ENCODE data around the gene DOCK3. TPM values are rescaled to one million over a fixed set of nuclear protein-coding genes. Genes with fewer than 3 reads are reported as not detected.

Gene DOCK3
- total RNA-seq, 1 donor from 2014 or later, result 10.0 TPM

DNA sequence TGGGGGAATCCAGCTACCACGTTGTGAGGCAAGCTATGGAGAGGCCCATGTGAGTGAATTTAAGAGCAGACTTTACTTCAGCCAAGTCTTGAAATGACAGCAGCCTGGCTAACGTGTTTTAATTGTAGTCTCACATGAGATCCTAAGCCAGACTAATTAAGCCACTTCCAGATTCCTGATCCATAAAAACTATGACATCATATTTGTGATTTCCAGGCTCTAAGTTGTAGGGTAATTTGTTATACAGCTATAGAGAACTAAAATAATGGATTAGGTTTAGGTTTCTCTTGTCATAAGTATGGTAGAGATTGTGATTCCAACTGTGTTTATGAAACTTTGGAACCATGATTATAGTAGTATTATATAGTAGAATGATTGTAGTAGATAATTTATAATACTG, 329.5 kb downstream of the DOCK3 start:
- H3K4me3 Mint-ChIP-seq (ENCODE audit: low read depth), result no peak overlapping the region
- peaks cover 2% of the 10 kb centered on the region for H3K36me3 Mint-ChIP-seq (ENCODE audit: insufficient read depth)
- H3K4me1 Mint-ChIP-seq (ENCODE audit: low read depth), result peaks cover 10% of the 10 kb centered on the region
- TF ChIP-seq, protein P1, sequence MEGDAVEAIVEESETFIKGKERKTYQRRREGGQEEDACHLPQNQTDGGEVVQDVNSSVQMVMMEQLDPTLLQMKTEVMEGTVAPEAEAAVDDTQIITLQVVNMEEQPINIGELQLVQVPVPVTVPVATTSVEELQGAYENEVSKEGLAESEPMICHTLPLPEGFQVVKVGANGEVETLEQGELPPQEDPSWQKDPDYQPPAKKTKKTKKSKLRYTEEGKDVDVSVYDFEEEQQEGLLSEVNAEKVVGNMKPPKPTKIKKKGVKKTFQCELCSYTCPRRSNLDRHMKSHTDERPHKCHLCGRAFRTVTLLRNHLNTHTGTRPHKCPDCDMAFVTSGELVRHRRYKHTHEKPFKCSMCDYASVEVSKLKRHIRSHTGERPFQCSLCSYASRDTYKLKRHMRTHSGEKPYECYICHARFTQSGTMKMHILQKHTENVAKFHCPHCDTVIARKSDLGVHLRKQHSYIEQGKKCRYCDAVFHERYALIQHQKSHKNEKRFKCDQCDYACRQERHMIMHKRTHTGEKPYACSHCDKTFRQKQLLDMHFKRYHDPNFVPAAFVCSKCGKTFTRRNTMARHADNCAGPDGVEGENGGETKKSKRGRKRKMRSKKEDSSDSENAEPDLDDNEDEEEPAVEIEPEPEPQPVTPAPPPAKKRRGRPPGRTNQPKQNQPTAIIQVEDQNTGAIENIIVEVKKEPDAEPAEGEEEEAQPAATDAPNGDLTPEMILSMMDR (IDR thresholded peaks at IDR 0.05; ENCODE audit: unreplicated experiment), result no peak
- peaks cover 4% of the 10 kb centered on the region for H3K9me3 Mint-ChIP-seq (ENCODE audit: low read depth)
- no peak overlapping the region for H3K27ac Mint-ChIP-seq
- no peaks in the 10 kb centered on the region for H3K27me3 Mint-ChIP-seq
- no peak for DNase-seq (ENCODE audit: low spot score, unreplicated experiment)

DNA sequence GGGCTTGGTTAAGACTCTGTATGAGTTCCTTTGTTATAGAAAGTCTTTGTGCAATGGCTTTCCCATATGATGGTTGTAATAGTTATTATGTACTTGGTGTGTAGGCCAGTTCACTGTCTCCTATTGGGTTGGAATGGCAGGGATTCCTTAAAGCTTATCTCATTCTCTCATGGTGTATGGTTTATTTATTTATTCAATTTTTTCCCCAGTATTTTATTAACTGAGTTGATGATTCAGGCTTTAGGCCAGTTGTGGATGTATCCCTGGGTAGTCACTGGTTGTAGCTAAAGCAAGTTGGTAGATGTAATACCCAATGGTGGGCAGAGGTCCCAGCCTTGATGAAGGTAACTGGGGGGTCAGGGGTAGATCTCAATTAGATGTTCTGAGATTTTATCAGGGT, 349.4 kb downstream of the DOCK3 start:
- Mint-ChIP-seq H3K4me3 (ENCODE audit: low read depth) (no peak overlapping the region), H3K27me3 (no peaks in the 10 kb centered on the region), H3K4me1 (ENCODE audit: low read depth) (peaks cover 13% of the 10 kb centered on the region), H3K36me3 (ENCODE audit: insufficient read depth) (peaks cover 3% of the 10 kb centered on the region), H3K9me3 (ENCODE audit: low read depth) (peaks cover 26% of the 10 kb centered on the region), H3K27ac (no peak overlapping the region)
- no peak for DNase-seq (ENCODE audit: low spot score, unreplicated experiment)
- TF ChIP-seq, protein P1 (IDR thresholded peaks at IDR 0.05; ENCODE audit: unreplicated experiment), result no peak

DNA sequence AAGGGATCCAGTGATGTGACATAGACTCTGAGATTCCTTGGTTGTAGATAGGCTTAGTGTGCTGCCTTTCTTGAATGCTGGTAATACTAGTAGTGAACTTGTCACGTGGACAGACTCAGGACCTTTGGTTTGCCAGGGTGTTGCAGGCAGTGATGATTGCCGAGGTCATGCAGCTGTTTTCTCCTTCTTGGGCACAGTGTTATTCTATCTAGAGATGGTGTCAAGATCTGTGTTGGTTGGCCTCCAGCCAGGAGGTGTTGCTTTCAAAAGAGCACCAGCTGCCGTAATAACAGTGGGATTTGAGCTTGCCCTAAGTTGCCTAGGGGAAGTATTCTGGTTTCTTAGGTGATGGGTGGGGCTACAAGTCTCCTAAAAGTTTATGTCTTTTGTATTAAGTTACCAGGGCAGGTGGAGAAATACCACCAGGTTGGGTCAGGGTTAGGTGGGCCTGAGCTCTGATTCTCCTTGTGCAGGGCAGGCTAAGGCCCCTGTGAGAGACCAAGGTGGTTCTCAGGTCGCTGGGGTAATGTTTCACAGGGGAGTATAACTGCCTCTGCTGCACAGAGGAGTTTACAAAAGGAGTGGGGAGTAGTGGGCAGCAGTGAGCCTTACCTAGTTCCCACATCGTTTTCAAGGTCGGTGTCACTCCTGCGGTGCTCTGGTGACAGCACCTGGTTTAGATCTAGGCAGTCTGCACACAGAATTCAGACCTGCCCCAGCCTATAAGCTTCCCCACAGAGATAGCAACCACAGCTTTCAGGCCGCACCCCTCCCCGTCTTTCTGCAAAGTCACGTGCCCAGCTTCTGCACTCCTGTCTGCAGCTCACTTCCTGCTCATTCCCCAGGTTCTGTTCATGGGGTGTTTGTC, 350.3 kb downstream of the DOCK3 start:
- peaks cover 4% of the 10 kb centered on the region for H3K36me3 Mint-ChIP-seq (ENCODE audit: insufficient read depth)
- no peak for DNase-seq (ENCODE audit: low spot score, unreplicated experiment)
- no peak overlapping the region for H3K27ac Mint-ChIP-seq
- H3K9me3 Mint-ChIP-seq (ENCODE audit: low read depth), result peaks cover 24% of the 10 kb centered on the region
- no peaks in the 10 kb centered on the region for H3K27me3 Mint-ChIP-seq
- no peak overlapping the region for H3K4me3 Mint-ChIP-seq (ENCODE audit: low read depth)
- H3K4me1 Mint-ChIP-seq (ENCODE audit: low read depth), result peaks cover 13% of the 10 kb centered on the region
- TF ChIP-seq, protein P1 (IDR thresholded peaks at IDR 0.05; ENCODE audit: unreplicated experiment), result no peak

DNA sequence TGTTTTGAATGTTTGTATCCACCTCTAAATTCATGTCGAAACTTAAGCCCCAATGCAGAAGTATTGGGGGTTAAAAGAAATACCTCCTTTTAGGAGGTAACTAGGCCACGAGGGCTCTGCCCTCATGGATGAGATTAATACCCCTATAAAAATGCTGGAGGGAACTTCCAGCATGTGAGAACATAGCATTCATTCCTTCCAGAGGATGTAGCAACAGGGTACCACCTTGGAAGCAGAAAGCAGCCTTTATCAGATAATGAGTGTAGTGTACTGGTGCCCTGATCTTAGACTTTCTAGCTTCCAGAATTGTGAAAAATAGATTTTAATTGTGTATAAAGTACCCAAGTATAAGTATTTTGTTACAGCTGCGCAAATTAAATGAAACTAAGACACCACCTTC, 356.9 kb downstream of the DOCK3 start:
- TF ChIP-seq, protein P1 (IDR thresholded peaks at IDR 0.05; ENCODE audit: unreplicated experiment), result no peak
- Mint-ChIP-seq H3K4me3 (ENCODE audit: low read depth) (no peak overlapping the region), H3K4me1 (ENCODE audit: low read depth) (no peaks in the 10 kb centered on the region), H3K27ac (no peak overlapping the region), H3K36me3 (ENCODE audit: insufficient read depth) (peaks cover 2% of the 10 kb centered on the region), H3K27me3 (no peaks in the 10 kb centered on the region), H3K9me3 (ENCODE audit: low read depth) (peaks cover 23% of the 10 kb centered on the region)
- DNase-seq (ENCODE audit: low spot score, unreplicated experiment), result no peak

DNA sequence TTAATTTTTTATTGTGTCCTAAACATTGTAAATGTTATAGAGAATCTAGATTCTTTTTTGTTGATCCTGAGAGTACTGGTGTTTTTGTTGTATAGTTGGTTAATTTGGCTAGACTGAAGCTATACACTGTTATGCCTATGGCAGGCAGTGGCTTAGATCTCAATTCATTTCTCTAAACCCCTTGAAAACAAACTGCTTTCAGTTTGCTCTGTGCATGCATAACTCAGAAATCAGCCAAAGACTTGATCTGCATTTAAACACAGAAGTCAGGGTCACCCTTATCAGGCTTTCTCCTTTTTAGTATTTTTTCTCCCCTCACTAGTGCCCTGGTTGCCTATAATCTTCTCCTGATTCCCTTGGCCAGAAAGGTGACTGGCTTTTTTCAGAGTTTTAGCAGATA, 360.9 kb downstream of the DOCK3 start:
- H3K9me3 Mint-ChIP-seq (ENCODE audit: low read depth), result peaks cover 12% of the 10 kb centered on the region
- H3K27ac Mint-ChIP-seq, result no peak overlapping the region
- TF ChIP-seq, protein P1 (IDR thresholded peaks at IDR 0.05; ENCODE audit: unreplicated experiment), result no peak

More for the DNA sequence above, 360.9 kb downstream of the DOCK3 start:
- no peaks in the 10 kb centered on the region for H3K4me1 Mint-ChIP-seq (ENCODE audit: low read depth)
- peaks cover 3% of the 10 kb centered on the region for H3K36me3 Mint-ChIP-seq (ENCODE audit: insufficient read depth)
- no peaks in the 10 kb centered on the region for H3K27me3 Mint-ChIP-seq
- H3K4me3 Mint-ChIP-seq (ENCODE audit: low read depth), result no peak overlapping the region
- DNase-seq (ENCODE audit: low spot score, unreplicated experiment), result no peak
